Activated T-cell treated with anti-CD3 and anti-CD28 coated beads, Interleukin-2, amount 50 U/mL, for 48 hours (primary cell): ENCODE results near the gene IGLON5.

ENCODE experiments used
- DNase-seq, 2 experiments: peaks; one replicate each; pipeline ENCODE4 v3.0.0-alpha.2; 2020

The IGLON5 gene

DNA sequence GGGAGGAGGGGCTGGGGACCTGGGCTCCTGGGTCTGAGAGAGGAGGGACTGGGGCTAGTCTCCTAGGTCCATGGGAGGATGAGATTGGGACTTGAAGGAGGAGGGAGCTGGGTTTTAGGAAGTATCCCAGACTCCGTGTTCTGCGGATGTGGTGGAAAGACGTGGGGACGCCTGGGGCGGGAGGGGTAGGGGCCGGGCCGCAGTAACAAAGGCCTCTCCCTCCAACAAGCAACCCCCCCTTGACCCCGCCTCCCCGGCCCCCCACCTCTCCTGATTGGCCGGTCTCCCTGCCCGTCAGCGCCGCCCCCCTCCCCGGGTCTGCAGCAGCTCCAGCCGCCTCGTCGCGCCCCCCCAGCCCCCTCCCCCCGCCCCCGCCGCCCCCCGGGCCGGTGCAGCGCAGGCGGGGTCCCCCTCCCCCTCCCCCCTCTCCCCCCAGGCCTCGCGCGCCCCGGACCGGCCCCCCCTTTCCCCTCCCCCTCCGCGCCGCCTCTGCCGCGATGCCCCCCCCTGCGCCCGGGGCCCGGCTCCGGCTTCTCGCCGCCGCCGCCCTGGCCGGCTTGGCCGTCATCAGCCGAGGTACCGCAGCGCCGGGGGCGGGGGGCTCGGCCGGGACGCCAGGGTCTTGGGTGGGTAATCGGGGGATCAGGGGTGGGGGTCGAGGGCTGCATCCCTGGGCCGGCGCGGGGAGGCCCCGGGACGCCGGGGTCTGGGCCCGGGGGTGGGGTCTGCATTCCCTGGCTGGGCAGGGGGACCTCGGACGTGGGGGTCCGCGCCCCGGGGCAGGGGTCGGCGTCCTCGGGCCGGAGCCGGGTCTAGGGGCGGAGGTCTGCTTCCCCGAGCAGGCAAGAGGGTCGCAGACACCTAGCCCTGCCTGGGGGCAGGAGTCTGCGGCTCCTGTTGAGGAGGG lies at the start of gene IGLON5:
Gene IGLON5 (plus strand): TSS at position 294 of the 907 bp plus-strand sequence. CDS start 204 bp downstream, at position 498.
- no peak for DNase-seq

DNA sequence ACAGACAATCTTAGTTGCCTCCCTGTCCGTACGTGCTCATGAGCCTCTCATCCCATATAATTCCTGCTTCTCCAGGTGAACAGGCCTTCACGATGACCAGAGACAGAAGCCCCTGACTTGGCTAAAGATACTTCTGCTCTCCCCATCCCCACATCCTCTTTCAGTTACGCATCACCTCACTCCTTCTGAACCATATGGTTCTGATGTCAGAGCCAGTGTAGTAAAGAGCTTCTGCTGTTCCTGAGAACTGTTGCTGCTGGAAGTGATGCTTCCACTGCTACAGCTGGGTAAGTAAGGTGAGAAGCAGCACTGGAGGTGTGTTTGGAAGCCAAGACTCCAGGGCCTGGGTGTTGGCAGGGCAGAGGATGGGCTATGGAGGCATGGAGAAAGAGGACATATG lies 47.6 kb upstream of the IGLON5 start:
- DNase-seq = no peak

DNA sequence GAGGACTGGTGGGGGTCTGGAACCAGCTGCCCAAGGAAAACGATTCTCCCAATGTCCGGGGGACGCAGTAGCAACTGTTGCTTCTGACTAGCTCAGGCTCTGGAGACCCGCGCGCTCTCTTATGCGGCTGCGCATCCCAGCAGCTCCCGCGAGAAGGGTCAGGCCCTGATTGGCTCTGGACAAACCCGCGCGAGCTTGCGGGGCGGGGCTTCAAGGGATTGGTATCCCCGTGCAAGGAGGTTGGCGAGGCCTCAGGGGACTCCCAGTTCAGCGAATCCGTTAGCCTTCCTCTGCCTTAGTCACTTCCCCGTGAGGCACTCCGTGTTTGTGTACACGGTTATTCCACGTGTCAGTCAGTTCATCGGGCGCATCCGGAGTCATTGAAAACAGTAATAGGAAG lies 40.4 kb upstream of the IGLON5 start:
- no peak for DNase-seq

DNA sequence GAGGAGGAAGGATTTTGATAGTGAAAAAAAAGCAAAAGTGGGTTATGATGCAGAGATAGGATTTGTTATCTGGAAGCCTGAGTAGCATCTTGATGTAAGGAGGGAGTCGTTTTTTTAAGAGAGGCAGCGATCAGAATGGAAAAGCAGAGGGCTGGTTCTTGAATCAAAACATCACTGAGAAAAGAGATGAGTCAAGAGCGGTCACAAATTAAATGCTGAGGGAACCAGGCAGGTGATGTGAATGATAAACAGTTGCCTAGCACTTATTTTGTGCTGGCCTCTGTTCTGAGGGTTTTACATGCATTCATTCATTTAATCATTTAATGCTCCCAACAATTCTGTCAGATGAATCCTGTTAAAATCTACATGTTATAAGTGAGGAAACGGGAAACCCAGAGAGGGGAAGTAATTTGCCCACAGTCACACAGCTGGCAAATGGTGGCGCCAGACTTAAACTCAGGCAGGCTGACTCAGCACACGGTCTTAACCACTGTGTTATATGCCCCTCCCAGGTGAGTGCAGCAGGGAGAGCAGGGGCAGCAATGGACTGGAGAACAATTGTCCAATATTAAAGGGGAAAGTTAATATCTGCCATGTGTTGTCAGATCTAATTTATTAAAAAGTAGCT lies 39.1 kb upstream of the IGLON5 start:
- DNase-seq = peak; percentile 27 to 42

DNA sequence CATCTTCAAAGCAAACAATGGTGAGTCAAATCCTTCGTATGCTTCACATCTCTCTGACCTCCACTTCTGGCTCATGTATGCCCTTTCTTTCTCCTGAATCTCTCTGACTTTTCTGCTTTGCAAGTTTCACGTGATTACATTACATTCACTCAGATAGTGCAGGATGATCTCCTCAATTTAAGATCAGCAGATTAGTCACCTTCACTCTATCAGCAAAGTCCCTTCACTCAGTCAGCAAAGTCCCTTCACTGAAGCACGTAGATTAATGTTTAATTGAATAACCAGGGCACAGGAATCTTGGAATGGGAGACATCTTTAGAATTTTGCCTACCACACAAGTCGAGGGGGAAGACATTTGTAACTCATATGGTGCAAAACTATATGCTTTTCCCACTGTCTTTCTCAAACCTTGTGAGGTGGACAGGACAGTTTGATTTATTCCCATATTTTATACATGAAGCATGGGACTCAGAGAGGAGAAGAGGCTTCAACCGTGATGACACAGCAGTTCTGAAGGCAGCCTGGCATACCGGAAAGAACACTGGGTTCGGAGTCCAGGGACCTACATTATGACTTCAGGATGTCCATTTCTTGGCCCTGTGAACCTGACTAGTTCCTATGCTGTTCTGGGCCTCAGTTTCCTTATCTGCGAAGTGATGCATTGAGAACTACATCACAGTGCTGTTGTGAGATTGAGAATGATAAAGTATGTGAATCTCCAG lies 37.2 kb upstream of the IGLON5 start:
- DNase-seq = no peak

DNA sequence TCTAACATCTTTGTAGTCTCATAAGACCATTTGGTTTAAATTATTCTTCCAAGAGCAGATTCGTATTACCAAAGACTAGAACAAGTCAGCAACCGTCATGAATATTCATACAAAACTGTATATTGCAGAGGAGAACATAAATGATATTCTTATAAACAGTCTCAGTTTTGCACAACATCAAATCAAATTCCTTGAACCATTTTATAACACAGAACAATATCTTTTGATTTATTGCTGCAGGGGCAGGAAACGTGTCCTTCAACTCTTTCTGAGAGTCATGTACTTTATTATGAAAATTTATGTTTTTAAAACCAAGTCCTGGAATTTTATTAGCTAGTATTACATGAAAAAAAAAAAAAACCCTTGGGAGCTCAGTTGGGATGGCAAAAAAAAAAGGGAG lies 34.3 kb upstream of the IGLON5 start:
- DNase-seq = no peak

DNA sequence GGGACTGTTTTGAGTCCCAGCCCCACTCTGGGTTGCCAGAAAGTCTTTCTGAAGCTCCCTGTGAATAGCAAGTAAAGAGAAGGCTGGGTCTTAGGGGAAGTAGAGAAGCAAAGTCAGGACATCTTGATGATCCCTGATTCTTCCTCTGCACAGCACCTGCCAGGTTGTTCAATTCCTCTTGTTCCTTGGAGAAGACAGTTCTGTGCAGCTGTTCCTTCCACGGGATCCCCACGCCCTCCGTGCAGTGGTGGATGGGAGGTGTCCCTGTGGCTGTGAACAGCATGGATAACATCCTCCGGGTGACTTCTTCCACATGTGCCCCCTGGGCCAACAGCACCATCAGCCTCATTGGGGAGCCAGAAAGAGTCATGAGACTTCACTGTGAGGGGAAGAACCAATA lies 29.1 kb upstream of the IGLON5 start:
- no peak for DNase-seq

DNA sequence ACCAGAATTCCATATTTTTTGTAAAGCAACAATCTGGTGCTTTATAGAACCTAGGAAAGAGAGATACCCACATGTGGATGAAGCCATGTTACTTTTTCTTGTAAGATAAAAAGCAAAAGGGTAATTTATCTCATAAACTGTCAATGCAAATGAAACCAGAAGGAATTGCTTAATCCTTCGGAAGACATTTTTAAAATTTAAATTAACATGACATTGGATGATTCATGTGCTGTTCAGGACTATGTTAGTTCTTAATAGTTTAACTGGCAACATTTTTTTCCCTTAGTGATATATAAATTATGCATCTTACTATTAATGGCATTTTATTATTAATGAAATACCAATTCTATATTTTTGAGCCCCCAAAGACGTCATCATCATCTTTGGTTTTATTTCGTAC lies 25.8 kb upstream of the IGLON5 start:
- DNase-seq = no peak

DNA sequence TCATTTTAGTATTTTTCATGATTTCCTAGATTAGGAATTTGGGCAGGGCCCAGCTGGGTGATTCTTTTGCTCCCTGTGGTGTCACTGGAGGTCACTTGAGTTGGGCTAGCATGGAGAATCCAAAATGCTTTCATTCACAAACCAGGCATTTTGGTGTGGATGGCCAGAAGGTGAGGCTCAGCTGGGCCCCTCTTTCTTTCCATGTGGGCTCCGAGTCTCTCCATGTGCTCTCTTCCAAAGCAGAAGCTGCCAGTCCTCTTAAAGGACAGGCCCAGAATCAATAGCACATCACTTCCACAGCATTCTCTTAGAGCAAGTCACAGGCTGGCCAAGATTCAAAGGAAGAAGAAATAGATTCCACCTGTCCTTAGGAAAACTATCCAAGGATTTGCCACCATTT lies 21.8 kb upstream of the IGLON5 start:
- no peak for DNase-seq

DNA sequence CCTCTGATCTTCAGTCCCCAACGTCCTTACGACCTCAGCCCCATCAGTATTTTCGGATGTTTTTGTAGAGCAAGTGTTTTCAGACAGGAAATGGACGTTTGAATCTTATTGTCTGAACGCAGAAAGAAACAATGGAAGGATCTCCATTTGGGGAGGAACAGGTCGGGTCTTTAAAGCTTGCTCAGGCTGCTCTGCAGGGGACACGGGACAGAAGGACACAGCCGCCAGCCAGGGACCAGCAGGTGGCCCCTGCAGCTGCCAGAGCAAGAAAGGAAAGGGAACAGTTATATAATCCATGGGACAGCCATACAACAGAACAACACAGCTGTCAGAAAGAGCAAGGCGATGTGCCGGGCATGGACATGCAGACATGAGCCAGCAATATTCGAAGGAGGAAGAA lies 18.5 kb upstream of the IGLON5 start:
- no peak for DNase-seq

DNA sequence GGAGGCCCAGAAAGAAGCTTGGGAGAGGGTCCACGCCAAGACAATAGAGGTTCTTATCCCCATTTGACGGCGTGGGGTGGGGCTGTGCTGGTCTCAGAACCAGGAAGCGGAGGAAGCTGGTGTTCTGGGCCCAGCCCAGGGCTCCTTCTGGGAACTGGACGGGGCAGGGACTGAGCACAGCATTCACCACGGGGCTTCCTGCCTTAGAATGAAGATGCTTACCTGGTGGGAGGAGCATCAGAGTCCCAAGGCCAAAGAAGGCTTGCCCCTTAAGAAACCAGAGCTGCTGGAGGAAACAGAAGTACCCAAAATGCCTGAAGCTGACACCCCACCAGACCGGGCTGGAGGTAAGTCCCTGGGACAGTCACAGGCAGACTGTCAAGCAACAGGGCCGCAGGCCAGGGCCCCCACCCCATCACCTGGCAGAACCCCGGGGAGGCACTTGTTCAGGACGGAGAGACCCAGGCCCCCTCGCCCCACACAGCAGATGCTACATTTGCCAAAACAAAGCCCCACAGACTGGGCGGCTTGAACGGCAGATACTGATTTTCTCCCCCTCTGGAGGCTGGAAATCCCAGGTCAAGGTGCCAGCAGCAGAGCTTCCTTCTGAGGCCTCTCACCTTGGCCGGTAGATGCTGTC lies 17.8 kb upstream of the IGLON5 start:
- DNase-seq = no peak

DNA sequence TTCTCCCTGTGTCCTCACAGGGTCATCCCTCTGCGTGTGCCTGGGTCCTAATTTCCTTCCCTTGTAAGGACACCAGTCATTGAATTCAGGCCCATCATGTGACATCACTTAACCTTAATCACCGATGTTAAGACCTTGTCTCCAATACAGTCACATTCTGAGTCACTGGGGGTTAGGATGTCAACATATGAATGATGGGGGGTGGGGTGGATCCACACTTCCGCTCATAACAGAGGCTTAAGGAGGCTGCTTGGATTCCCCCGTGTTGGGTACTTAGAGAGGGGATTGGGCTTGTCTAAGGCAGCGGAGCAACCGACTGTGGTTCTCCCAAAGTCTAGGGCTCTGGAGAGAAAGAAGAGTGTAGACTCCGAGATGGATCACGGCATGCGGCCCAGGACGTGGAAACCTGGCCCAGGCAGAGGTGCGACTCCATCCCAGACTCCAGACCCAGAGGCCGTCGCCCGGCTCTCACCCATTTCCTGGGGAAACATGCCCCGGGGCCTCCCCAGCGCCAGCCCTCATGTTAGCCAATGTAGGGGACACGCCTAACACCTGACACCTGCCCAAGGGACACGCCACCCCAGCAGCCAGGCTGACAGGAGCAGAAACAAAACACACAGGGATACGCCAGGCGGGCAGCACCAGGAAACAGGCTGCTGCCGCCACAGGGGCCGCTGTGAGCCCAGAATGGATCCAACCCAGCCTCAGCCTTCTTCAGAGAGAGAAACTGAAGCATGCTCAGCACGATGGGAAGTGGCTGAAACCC lies 17.1 kb upstream of the IGLON5 start:
- DNase-seq = no peak

DNA sequence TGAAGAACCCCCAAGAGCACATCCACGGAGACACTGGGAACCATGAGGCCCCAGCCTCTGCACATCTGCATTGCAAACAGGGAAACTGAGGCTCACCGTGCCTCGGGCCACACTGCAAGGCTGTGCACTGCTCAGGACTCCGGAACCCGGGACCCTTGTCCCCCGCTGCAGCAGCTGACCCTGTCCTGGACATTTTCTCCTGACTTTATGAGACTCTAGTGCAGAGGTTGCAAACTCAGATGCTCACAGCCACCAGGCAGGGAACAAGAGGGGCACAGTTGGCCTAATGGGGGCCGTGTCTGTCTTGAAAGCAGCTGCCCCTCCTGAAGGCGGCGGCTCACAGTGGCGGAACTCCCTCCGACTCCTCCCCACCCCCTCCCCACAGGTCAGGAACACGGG lies 16.5 kb upstream of the IGLON5 start:
- no peak for DNase-seq

DNA sequence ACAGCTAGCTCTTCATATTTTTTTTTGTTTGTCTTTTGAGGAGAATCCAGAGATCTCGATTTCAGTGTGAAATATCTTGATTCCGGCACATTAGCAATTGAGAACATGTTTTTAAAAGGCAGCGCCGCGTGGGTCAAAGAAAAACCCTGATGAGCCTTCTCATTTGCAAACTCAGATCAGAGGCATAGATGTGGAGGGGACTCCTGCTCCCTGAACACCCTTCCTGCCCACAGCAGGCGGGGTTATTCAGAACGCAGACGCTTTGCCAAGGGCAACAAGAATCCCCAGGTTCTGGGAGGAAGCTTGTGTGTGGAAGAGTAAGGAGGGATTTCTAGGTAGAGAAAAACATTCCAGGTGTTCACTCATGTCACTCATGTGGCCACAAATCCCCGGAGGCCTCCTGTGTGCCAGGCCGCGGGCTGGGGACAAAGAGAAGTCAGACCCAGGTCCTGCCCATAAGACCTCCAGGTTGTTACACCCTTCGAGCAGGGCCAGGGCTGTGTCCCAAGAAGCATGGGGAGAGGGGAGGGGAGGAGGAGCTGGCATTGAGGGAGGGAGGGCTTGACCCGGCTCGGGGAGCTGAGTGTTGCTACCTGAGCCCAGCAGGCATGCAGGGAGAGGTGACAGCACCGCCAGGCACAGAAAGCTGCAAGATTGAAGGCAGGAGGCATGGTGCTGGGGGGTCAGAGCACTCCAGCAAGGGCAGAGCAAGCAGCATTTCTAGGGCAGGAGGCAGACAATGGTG lies 15.9 kb upstream of the IGLON5 start:
- no peak for DNase-seq

DNA sequence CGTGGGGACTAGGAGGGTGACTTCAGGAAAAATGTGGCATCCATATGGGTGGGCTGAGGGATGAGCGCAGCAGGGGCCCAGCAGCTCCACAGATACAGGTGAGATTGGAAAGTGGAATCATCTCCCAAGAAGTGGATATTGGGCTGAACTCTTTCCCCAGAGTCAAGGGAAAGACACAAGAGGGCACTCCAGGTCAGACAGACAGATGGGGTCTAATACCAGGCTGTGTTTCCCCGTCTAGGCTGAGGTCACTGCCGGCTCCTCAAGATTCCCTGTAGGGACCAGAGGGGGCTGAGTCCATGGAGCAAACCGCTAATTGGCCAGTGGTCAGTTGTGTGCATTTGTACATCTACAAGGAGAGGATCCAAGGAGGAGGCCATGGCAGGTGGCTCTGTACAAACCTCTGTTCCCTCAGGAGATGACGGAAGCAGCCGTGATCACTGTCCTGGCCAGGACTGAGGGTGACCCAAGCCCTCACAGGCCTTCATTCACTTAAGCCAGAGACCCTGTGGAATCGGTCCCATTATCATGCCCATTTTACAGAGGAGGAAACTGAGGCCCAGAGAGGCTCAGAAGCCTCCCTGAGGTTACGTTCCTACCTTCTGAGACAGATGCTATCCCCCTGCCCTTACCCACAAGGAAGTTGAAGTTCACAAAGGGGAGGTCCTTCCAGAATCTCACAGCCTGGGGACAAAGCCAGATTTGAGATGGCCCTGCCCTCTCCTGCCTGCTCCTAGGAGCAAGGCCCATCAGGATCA lies 14.9 kb upstream of the IGLON5 start:
- no peak for DNase-seq

DNA sequence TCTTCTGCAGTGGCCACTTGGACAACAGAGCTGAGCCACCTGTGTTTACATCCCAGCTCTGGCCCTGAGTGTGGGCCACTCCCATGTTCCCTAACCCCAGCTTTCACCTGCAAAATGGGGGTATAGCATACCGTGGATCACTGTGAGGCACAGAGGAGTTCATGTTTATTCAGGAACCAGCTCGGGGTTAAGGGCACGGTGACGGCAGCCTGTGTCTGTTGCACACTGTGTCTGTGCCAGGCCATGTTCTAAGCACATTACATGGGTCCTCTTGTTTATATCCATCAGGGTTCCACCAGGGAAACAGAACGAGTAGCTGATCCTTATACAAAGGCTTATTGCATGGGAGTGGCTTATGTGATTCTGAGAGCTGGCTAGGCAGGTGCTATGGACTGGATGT lies 14.0 kb upstream of the IGLON5 start:
- no peak for DNase-seq

DNA sequence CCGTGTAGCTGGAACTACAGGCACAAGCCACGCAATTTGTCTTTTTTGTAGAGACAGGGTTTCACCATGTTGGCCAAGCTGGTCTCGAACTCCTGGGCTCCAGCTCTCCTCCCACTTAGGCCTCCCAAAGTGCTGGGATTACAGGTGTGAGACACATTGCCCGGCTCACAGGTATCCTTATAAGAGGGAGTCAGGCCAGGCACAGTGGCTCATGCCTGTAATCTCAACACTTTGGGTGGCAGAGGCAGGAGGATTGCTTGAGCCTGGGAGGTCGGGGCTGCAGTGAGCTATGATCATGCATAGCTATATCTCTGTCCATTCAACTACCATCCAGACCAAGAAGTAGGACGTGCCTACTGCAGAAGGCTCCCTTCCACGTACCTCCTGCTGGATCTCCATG lies 10.2 kb upstream of the IGLON5 start:
- no peak for DNase-seq

DNA sequence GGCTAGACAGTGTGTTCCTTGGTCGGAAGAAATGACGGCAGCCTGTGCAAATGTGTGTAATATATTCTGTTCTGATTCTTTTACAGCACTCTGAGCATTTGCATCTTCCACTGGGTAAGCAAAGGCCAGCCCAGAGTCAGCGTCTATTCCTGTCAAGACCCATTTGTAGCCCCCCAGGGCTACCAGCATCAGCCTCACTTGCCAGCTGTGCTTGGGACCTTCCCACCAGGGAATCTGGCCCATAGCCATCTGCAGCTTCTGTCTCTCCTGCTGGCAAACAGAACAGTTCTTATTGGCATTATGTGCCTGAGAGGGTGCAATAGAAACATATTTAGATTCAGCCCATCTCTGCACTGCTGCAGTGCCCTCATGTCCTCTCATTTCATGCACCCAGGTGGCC lies 6.0 kb upstream of the IGLON5 start:
- no peak for DNase-seq

DNA sequence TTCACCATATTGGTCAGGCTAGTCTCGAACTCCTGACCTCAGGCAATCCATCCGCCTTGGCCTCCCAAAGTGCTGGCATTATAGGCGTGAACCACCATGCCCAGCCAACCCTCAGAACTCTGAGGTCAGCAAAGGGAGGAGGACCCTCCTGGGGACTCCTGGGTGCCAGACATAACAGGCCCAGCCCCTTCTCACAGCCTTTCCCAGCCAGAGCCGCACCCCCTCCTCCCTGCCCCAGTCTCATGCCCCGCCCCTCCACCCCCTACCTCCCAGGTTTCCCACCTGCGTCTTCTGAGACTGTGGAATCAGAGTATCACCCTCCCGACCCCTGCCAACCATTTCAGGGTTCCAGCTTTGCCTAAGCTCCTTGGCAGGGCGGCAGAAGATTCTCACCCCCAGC lies 5.2 kb downstream of the IGLON5 start:
- no peak for DNase-seq

DNA sequence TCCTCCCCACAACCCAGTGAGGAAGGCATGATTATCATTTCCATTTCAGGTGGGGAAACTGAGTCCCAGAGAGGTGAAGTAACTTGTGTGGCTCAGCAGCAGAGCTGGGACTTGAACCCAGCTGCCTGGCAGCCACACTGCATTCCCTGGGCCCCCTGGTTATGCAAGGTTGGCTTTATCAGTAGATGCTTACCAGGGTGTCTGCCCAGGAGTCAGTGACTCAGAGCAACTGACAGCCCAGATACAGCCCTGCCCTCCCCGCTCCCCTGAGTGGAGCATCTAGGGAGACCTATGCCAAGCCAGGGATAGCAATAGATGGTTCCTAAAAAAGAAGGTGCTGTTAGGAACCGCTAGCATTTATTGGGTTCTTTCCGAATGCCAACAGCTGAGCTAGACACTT lies 5.9 kb downstream of the IGLON5 start:
- no peak for DNase-seq

DNA sequence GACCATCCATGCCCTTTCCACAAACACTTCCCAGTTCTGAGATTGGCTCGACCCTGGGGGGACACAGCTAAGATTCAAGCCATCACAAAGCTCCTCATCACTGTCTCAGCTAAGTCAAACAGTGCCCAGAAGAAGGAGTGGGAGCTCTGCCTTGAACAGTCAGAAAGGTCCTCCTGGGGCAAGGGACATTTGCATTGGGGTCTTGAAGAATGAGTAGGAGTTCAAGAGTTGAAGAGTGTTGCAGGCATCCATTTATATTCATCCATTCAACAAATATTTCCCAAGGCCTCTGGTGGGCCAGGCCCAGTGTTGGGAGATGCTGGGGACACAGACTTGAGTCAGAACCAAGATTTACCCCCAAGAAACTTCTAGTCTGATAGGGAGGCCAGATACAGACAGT lies 6.5 kb downstream of the IGLON5 start:
- DNase-seq = no peak
